ENCODE data around the gene PRRG1. TPM values are rescaled to one million over a fixed set of nuclear protein-coding genes. Genes with fewer than 3 reads are reported as not detected.
A peak's percentile ranks its signal among the peaks of the same experiment; 100 is the strongest.

Gene PRRG1
- total RNA-seq, 1 donor from 2014 or later: 28.1 TPM

DNA sequence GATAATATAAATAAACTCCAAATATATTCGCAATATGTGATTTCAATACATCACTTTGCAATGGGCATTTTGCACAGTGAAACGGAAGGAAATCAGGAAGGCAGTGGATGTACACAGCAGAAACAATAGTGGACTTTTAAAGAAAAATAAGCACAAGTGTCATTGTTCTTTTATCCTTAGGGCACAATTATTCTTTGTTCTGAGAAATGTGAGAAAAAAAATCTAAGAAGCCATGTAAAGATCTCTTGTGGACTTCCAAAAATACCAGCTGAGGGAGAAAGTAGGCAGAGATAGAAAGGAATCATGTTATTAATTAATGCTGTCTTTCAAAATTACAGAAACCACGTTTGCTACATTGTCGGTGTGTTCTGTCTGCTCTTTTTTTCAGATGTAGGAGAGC is 17.6 kb upstream of the PRRG1 start:
- H3K4me3 ChIP-seq (ENCODE audit: low read depth, low read length): no peak overlapping the region
- TF ChIP-seq, protein P1, sequence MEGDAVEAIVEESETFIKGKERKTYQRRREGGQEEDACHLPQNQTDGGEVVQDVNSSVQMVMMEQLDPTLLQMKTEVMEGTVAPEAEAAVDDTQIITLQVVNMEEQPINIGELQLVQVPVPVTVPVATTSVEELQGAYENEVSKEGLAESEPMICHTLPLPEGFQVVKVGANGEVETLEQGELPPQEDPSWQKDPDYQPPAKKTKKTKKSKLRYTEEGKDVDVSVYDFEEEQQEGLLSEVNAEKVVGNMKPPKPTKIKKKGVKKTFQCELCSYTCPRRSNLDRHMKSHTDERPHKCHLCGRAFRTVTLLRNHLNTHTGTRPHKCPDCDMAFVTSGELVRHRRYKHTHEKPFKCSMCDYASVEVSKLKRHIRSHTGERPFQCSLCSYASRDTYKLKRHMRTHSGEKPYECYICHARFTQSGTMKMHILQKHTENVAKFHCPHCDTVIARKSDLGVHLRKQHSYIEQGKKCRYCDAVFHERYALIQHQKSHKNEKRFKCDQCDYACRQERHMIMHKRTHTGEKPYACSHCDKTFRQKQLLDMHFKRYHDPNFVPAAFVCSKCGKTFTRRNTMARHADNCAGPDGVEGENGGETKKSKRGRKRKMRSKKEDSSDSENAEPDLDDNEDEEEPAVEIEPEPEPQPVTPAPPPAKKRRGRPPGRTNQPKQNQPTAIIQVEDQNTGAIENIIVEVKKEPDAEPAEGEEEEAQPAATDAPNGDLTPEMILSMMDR (conservative IDR thresholded peaks at IDR 0.05; ENCODE audit: low read depth, low read length): no peak
- no peak for DNase-seq (ENCODE audit: low read depth)

DNA sequence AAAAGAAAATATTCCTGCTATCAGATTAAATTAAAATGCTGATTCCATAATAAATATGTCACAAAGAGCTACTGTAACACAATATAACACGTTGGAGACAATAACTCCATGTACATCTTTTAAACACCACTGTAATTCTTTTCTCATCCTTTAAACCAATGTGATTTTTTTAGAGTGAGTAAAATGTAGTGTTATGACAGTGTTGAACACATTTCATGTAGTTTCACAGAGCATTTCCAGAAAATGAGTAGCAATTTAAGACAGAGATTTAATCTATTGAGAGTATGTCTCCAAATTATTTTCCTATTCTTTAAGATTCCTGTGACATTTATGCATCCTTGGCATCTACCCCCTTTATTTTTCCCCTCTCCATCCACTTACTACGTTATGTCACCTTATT is 17.1 kb upstream of the PRRG1 start:
- DNase-seq (ENCODE audit: low read depth): no peak
- TF ChIP-seq, protein P1 (conservative IDR thresholded peaks at IDR 0.05; ENCODE audit: low read depth, low read length): no peak
- no peak overlapping the region for H3K4me3 ChIP-seq (ENCODE audit: low read depth, low read length)

DNA sequence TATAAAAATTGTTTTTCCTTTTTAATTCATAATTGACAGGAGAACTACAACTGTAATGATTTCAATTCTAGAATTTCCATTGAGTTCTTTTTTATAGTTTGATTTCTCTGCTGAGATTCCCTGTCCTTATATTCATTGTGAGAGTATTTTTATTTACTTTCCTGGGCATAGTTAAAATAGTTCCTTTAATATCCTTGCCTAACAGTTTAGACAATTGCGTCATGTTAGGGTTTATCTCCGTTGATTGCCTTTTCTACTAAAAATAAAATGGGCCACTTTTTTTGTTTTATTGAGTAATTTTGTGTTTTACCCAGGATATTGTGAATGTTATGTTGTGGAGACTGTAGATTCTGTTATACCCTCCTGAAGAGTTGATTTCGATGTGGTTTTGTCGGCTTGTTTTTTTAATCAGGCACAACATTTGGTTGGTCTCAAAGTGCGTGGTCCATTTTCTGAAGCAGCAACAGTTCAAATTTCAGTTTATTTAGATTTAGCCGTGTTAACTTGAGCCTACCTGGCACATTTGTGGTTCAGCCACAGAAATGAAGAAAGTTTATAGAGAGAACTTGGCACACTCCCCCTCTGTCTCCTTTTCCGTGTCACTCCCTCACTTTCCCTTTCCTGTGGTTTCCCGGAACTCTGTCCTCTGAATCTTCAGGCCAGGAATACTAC is 16.0 kb upstream of the PRRG1 start:
- TF ChIP-seq, protein P1 (conservative IDR thresholded peaks at IDR 0.05; ENCODE audit: low read depth, low read length): no peak
- peak overlapping the region; percentile 38 for H3K4me3 ChIP-seq (ENCODE audit: low read depth, low read length)
- DNase-seq (ENCODE audit: low read depth): no peak

DNA sequence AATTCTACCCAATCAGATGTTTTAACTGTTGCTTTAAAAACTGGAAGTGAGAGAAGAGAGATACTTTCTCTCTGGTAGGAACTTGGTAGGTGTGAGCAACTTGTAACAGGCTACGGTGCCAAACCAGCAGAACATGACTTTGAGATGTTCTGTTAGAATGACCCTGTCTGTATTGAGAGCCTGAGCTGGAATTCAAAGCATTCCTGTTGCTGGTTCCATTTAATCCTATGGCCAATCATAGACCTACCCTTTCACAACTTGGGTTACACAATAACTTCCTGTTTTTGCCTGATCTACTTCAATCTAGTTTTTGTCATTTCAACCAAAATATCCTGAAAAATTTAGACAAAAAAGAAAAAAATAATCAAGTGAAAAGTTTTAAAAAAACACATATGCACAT is 1.7 kb upstream of the PRRG1 start:
- TF ChIP-seq, protein P1 (conservative IDR thresholded peaks at IDR 0.05; ENCODE audit: low read depth, low read length): no peak
- peak; percentile 74 for DNase-seq (ENCODE audit: low read depth)
- peak overlapping the region; percentile 27 for H3K4me3 ChIP-seq (ENCODE audit: low read depth, low read length)

DNA sequence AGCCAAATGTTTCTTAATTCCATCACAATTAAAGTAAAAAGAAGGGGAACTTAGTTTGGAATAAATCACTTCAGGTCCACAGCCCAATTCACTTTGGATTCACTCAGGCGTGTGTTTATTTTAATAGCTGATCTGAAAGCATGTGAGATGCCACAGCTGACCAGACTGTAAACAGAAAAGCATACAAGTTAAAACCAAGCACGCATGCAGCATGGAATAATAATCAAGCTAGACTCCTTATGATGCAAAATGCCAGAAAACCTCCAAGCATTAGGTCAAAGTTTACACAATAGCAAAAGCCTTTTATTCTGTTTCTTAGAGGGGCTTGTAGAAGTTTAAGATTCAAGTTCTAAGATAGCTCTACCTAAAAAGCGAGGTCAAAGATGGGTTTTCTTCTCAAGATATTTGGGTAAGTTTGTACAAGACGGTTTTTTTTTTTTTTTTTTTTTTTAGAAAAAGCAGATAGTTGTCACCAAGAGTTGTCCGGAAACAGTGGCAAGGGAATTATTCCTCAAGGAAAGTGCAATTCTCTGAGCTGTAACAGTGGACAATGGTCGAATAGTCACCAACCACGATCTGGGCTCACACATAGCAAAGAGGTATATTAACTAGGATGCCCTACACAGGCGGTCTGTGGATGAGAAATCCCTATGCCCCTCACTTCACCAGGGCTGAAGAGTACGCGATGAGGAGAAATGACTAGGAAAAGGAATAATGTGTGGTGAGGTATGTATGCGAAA is 763 bp upstream of the PRRG1 start:
- H3K4me3 ChIP-seq (ENCODE audit: low read depth, low read length): peak overlapping the region; percentile 58
- no peak for DNase-seq (ENCODE audit: low read depth)

DNA sequence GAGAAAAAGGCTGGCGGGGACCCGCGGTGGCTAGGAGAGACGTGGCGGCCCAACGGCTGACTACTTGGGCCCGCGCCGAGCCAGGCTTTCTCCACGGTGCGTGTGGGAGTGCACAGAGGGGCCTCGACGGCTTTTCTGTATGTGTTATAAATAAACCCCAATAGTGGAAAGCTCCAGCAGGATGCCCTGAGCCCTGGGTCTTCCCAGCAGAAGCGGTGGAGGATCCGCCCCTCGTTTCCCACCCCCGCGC is 268 bp upstream of the PRRG1 start:
- TF ChIP-seq, protein P1 (conservative IDR thresholded peaks at IDR 0.05; ENCODE audit: low read depth, low read length): no peak
- H3K4me3 ChIP-seq (ENCODE audit: low read depth, low read length): peak overlapping the region; percentile 58
- DNase-seq (ENCODE audit: low read depth): no peak

More for the DNA sequence above, 763 bp upstream of the PRRG1 start:
- TF ChIP-seq, protein P1 (conservative IDR thresholded peaks at IDR 0.05; ENCODE audit: low read depth, low read length): no peak

DNA sequence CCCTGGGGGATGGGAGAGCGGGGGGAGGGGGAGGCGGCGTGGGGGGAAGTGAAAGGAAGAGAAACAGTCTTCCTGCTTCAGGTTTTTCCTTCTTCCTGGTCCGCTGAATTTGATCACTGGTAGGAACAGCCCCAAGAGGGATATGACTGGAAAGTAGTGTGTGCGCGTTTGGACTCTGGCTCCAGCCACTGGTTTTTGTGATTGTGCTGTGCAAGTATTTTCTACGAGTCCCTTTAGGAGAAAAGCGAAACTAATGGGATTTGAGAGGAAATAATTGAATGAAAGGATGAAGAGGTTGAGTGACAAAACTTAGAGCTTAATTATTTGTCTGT is 836 bp downstream of the PRRG1 start:
- DNase-seq (ENCODE audit: low read depth): no peak
- TF ChIP-seq, protein P1 (conservative IDR thresholded peaks at IDR 0.05; ENCODE audit: low read depth, low read length): no peak
- peak overlapping the region; percentile 76 for H3K4me3 ChIP-seq (ENCODE audit: low read depth, low read length)
